CD1c-positive myeloid dendritic cell (primary cell): ENCODE results near the gene TEX52.
"Not testable (repeated sequence)": the region's sequence is repeated elsewhere in the genome, so short reads cannot be mapped to it uniquely, and the experiment has no call there.

Experiments used
- DNase-seq: peaks from one replicate; pipeline ENCODE4 v3.0.0-alpha.2; 2016; ENCODE audit errors: extremely low spot score

The TEX52 gene

GRCh38 chr12:2857021-2857431 is at the start of gene TEX52:
TEX52 (minus strand) TSS chr12:2857039; CDS start chr12:2857026, 13 bp downstream.
- no peak for DNase-seq

DNA sequence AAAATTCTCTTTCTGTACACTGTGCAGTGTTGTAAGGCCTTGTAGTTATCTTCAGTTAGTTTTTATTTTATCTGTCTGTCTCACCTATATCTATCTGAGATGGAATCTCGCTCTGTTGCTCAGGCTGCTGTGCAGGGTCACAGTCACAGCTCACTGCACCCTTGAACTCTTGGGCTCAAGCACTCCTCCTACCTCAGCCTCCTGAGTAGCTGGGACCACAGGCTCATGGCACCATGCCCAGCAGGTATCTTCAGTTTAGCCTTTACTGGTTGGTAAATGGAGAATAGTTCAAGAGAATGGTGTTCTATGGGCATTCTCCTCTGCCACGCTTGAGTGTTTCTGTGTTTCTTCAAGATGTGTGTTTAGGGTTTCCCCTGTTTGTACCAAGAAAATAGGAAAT is 47.4 kb upstream of the TEX52 start:
- no peak for DNase-seq

- no peak for DNase-seq
These were observed 45.5 kb upstream of the TEX52 start for GRCh38 chr12:2902272-2902880.

- DNase-seq = no peak
These were observed 43.8 kb upstream of the TEX52 start for GRCh38 chr12:2900642-2901041.

DNA sequence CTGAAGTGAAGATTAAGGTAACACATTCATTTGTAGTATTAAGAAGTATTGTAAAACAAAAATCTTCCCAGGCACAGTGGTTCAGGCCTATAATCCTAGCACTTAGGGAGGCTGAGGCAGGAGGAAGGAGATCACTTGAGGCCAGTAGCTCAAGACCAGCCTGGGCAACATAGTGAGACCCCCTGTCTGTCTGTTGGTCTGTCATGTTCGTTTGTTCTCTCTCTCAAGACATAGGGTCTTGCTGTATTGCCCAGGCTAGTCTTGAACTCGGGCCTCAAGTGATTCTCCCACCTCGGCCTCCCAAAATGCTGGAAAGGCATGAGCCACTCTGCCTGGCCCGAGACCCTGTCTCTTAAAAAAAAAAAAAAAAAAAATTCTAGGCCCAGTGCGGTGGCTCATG is 40.6 kb upstream of the TEX52 start:
- DNase-seq = no peak

DNA sequence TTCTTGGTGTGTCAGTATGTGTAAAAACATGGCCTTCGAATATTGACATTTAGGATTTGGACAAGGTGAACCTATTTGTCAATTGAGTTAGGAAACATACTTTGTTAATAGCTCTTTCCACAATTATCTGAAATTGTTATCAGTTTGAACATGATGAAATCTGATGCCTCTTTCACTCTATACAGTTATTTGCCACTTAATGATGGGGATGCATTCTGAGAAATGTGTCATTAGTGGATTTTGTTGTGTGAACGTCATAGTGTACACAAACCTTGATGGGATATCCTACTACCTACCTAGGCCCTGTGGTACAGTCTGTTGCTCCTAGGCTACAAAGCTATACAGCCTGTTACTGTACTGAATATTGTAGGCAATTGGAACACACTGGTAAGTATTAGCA is 38.7 kb upstream of the TEX52 start:
- no peak for DNase-seq

DNA sequence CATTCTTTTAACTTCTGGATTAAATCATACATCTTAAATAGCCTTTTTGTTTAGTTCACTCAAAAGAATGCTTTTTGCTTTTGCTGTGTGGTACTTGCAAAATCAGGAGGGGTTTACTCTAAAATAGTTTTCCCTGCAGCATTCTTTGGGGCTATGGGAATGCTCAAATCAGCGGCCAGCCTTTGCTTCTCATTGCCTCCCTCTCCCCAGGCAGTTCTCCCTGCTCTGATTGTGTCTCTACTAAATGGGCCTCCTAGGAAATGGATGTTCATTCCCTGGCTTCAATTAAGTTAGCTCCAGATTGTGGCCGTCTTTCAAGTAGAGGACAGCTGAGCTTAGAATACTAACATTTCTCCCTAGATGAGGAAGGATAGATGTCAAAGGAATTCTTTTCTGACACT is 38.2 kb upstream of the TEX52 start:
- DNase-seq = no peak

DNA sequence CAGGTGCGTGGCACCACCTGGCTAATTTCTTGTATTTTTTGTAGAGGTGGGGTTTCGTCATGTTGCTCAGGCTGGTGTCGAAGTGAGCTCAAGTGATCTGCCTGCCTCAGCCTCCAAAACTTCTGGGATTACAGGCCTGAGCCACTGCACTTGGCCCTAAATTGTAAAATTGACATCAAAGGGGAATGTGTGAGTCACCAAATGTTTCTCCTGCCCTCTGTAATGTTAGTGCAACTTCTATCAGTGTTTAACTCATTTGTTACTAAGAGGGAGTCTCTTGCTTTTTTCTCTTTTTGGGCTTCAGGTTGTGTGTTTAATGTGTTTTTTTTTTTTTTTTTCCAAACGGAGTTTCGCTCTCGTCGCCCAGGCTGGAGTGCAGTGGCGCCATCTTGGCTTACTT is 36.2 kb upstream of the TEX52 start:
- no peak for DNase-seq

DNA sequence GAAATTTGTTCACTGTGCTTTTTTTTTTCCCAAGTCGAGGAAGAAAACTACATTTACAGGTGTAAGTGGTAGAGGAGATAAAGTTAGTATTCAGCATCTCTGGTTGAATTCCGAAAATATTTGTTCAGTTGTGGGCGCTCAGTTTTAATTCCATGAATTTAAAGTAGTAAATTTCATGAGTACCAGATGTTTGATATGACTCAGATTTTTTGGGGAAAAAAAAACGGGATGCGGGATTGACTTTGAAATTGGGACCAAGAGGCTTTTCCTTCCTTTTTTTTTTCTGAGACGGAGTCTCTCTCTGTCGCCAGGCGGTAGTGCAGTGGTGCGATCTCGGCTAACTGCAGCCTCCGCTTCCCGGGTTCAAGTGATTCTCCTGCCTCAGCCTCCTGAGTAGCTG is 35.4 kb upstream of the TEX52 start:
- no peak for DNase-seq

DNA sequence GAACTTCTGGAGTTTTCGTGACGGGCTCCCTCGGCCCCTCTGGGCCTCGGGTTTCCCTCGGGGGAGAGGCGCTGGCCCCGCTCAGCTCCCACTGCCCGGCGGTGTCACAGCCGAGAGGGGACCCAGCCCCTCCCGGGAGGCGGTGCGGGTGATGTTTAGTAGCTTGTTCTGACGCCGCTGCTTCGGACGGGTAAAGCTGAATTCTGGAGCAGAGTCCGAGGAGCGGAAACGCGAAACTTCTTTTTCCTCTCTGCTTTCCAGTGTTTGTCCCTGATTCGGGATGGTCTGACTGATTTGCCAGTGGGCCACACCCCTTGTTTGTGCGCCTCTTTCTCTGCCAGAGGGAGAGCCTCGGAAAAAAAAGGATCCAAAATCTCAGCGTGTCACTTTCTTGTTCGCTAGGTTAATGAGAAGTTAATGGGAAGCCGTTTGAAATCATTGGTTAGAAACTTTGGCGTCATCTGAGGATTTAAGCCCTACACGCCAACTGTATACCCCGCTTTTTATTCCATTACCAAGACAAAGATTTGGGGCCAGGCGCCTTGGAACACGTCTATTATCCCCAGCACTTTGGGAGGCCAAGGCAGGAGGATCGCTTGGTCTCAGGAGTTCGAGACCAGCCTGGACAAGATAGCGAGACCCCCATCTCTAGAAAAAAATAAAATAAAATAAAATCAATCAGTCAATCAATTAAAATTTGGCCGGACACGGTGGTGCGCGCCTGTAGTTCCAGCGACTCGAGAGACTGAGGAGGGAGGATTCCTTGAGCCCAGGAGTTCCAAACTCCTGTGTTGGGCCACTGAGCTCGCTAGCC is 34.6 kb upstream of the TEX52 start:
- peak; percentile 24 for DNase-seq

DNA sequence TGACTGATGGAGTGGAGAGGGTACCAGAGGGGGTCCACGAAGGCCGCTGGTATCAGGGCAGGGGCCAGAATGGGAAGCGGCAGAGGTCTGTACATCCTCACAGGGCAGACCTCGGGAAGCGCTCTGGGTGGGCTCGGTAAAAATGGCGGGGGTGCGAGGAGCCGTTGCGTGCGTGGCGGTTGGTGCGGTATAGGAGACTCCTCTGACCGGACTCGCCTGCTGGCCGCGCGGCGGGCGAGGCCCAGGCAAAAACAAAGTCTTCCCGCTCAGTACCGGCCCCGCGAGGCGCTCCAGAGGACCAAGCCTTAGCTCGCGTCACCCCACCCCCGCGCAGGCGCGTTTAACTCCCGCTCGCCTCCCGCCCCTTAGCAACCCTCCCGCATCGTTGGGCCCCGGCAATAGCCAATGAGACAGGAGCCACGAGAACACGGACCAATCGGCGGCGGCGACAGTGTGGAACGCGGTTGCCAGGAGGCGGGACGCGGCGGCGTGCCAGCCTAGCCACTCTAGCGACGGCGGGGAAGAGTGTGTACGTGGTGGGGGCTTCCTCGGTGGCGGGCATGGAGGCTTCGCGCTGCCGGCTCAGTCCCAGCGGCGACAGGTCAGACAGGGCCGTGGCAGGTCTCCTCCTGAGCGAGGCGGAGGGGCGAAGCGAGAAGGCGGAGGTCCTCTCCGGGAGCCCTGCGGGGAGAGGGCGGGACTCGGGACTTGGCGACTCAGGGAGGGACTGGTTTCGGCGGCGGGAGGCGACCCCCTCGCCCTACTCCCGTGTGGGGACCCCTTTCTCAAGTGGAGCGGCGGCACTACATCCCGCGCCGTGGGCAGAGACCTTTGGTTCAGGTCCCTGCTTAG is 33.8 kb upstream of the TEX52 start, which contains the start of gene TULP3:
Gene TULP3 (plus strand): TSS at position 504 of the 852 bp plus-strand sequence. CDS start 57 bp downstream, at position 561.
- peak; percentile 98 for DNase-seq

GRCh38 chr12:2890001-2890387 is 33.2 kb upstream of the TEX52 start:
- DNase-seq = no peak

DNA sequence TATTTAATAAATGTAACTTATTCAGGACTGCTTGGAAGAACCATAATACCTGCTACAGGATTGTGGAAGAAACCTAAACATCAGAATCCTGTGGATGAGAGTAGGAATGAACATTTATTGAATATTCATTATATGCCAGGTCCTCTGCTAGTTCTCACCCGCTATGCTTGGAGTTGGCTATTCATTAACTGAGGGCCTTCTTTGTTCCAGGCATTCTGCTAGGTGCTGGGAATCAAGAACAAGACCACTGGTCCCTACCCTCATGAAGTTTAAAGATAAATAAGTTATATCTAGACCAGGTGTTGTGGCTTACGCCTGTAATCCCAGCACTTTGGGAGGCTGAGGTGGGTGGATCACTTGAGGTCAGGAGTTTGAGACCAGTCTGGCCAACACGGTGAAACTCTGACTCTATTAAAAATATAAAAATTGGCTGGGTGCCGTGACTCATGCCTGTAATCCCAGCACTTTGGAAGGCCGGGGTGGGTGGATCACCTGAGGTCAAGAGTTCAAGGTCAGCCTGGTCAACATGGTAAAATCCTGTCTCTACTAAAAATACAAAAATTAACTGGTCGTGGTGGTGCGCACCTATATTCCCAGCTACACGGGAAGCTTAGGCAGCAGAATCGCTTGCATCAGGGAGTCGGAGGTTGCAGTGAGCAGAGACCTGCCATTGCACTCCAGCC is 30.1 kb upstream of the TEX52 start:
- DNase-seq = no peak

GRCh38 chr12:2884810-2885209 is 28.0 kb upstream of the TEX52 start:
- no peak for DNase-seq

DNA sequence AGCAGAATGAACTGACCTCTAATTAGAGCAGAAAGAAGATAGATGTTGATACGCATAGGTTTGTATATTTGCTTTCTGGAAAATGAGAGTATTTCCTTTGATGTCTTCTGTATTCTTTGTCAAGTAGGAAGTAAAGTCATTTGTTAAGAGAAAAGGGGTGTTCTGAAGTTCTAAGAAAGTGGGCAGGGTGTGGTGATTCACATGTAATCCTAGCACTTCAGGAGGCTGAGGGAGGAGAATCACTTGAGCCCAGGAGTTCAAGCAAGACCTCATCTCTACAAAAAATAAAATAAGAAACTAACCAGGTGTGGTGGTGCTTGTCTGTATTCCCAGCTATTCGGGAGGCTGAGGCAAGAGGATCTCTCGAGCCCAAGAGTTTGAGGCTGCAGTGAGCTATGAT is 23.0 kb upstream of the TEX52 start:
- DNase-seq = peak; percentile 1

- DNase-seq = peak; percentile 82
These were observed 21.3 kb upstream of the TEX52 start for GRCh38 chr12:2877953-2878732.

GRCh38 chr12:2877047-2877952 is 20.5 kb upstream of the TEX52 start, which contains the start of the genes FOXM1 and RHNO1:
FOXM1 (minus strand) TSS chr12:2877174; CDS start chr12:2874478, 2,696 bp downstream.
RHNO1 (plus strand) TSS chr12:2877223; CDS start chr12:2885367, 8,144 bp downstream.
- peak; percentile 91 for DNase-seq

DNA sequence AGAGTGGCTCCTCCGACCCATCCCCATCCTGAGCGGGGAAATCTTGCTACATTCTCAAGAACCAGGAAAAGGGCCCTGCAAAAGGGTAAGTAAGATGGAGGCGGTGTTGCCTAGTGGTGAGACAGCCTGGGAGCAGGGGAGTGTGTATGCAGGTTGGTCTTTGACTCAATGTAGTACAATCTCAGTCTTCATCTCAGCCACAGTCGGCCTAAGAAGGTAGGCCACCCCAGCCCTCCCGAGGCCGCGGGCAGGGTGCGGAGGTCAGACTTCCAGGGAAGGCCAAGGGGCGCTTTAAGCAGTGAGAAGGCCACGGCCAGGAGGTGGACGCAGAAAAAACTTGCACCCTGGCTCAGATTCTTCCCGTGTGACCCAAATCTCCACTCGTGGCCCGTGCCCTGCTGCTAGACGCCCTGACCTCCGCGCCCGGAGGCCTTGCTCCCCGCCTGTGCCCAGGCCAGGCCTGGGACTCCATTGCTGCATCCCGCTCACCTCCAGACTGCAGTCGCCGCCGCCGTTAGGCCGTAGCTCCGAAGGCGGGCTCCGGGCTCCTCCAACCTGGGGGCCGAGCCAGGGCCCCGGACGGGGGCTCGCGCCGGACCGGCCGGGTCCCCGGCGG is 19.7 kb upstream of the TEX52 start:
- DNase-seq = peak; percentile 2

DNA sequence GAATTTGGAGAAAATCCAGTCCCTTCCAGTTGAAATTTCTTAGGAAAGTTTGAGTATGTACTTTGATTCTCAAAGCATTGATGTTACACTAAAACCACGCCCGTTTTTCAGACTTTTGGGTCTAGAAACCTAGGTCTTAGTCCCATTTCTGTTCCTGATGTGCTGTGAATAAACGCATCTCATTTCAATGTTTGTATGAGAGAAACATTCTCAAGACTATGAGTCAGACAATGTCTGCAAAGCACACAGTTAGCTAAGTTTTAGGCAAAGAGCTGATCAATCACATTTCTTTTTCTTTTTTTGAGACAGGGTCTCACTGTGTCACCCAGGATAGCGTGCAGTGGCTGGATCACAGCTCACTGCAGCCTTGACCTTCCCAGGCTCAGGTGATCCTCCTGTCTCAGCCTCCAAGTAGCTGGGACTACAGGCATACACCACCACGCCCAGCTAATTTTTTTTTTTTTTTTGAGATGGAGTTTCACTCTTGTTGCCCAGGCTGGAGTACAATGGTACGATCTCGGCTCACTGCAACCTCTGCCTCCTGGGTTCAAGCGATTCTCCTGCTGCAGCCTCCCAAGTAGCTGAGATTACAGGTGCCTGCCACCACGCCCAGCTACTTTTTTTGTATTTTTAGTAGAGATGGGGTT is 12.3 kb upstream of the TEX52 start:
- not testable (repeated sequence) for DNase-seq
